Measurements from ENCODE around the gene SSH2. TPM values are rescaled to one million over a fixed set of nuclear protein-coding genes. Genes with fewer than 3 reads are reported as not detected.

SSH2 gene
- total and polyA plus RNA-seq, 9 of the 15 experiments (the other 6 are each of a cell fraction or from before 2014, with no cell fraction given): 3.9 to 16.1 (median 10.2) TPM

DNA sequence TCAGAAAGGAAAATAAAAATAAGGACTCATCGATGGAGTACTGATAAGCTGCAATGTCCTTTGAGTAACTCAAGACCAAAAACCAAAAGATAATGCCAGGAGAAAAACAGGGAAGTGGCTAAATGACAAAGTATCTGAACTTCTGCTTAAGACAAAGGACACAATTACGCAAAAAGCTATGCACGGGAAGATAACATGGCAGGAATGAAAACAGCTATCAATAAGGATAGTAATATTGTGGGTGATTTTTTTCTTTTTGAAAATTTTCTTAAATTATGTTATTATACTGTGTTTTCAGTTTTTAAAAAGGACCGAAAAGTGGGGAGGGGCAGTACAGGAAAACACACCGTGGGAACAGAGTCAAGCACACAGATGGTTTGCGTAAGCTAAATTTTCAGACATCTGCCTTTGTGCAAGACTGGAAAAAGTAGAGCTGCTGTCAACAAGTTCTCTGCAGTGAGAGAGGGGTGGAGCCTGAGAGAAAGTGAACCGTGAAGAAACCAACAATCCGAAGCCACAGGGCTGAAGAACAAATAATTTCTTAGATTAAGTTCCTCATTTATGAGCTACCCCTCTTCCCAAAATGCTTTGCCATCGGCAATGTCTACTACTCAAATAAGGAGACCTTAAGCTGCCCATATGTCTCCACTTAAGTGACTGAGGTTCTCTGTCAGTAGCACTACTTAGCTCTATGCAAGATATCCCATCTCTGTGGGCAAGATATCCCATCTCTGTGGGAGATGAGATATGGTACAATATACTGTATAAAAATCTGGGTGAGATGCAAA is 207.4 kb downstream of the SSH2 start (continued):
- TF ChIP-seq, protein P1, sequence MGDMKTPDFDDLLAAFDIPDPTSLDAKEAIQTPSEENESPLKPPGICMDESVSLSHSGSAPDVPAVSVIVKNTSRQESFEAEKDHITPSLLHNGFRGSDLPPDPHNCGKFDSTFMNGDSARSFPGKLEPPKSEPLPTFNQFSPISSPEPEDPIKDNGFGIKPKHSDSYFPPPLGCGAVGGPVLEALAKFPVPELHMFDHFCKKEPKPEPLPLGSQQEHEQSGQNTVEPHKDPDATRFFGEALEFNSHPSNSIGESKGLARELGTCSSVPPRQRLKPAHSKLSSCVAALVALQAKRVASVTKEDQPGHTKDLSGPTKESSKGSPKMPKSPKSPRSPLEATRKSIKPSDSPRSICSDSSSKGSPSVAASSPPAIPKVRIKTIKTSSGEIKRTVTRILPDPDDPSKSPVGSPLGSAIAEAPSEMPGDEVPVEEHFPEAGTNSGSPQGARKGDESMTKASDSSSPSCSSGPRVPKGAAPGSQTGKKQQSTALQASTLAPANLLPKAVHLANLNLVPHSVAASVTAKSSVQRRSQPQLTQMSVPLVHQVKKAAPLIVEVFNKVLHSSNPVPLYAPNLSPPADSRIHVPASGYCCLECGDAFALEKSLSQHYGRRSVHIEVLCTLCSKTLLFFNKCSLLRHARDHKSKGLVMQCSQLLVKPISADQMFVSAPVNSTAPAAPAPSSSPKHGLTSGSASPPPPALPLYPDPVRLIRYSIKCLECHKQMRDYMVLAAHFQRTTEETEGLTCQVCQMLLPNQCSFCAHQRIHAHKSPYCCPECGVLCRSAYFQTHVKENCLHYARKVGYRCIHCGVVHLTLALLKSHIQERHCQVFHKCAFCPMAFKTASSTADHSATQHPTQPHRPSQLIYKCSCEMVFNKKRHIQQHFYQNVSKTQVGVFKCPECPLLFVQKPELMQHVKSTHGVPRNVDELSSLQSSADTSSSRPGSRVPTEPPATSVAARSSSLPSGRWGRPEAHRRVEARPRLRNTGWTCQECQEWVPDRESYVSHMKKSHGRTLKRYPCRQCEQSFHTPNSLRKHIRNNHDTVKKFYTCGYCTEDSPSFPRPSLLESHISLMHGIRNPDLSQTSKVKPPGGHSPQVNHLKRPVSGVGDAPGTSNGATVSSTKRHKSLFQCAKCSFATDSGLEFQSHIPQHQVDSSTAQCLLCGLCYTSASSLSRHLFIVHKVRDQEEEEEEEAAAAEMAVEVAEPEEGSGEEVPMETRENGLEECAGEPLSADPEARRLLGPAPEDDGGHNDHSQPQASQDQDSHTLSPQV (IDR thresholded peaks at IDR 0.05): peak; percentile 67; the same call in 1 of the 2 replicates
- TF ChIP-seq FOXA1 (IDR thresholded peaks at IDR 0.05; ENCODE audit: borderline replicate concordance) (no peak), ZNF263 (CRISPR knock-in tag; IDR thresholded peaks at IDR 0.05; ENCODE audit: borderline replicate concordance) (no peak), KLF1 (tag; IDR thresholded peaks at IDR 0.05) (no peak), MEF2A (IDR thresholded peaks at IDR 0.05; ENCODE audit: control insufficient read depth, low read depth, low read length) (no peak), PRDM10 (IDR thresholded peaks at IDR 0.05; ENCODE audit: partially characterized antibody) (no peak), ADNP (tag; IDR thresholded peaks at IDR 0.05) (peak; percentile 59; the same call in 1 of the 2 replicates), KAT8 (IDR thresholded peaks at IDR 0.05; ENCODE audit: low read depth) (no peak), ZFPM2 (CRISPR knock-in tag; IDR thresholded peaks at IDR 0.05) (no peak), ERF (CRISPR knock-in tag; IDR thresholded peaks at IDR 0.05) (no peak), MEIS2 (IDR thresholded peaks at IDR 0.05; ENCODE audit: partially characterized antibody) (peak; percentile 82), SRSF1 (IDR thresholded peaks at IDR 0.05; ENCODE audit: low read depth, low read length) (no peak), KLF6 (CRISPR knock-in tag; IDR thresholded peaks at IDR 0.05; ENCODE audit: borderline replicate concordance) (0 out of 2 replicates have a peak, but pooled peaks have one; percentile 55), SMAD3 (CRISPR knock-in tag; conservative IDR thresholded peaks at IDR 0.05) (no peak), ATF7 (IDR thresholded peaks at IDR 0.05) (peak; percentile 38; the same call in 1 of the 2 replicates), XRCC4 (IDR thresholded peaks at IDR 0.05; ENCODE audit: extremely low read depth, insufficient read depth, insufficient read length) (no peak), ZNF41 (CRISPR knock-in tag; conservative IDR thresholded peaks at IDR 0.05) (no peak)
- TF ChIP-seq, protein P2, sequence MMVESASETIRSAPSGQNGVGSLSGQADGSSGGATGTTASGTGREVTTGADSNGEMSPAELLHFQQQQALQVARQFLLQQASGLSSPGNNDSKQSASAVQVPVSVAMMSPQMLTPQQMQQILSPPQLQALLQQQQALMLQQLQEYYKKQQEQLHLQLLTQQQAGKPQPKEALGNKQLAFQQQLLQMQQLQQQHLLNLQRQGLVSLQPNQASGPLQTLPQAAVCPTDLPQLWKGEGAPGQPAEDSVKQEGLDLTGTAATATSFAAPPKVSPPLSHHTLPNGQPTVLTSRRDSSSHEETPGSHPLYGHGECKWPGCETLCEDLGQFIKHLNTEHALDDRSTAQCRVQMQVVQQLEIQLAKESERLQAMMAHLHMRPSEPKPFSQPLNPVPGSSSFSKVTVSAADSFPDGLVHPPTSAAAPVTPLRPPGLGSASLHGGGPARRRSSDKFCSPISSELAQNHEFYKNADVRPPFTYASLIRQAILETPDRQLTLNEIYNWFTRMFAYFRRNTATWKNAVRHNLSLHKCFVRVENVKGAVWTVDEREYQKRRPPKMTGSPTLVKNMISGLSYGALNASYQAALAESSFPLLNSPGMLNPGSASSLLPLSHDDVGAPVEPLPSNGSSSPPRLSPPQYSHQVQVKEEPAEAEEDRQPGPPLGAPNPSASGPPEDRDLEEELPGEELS (CRISPR knock-in tag; IDR thresholded peaks at IDR 0.05; ENCODE audit: borderline replicate concordance): no peak
